OCI-LY3 (cell line): ENCODE data around the gene TMX1.

Source experiments
- EZH2phosphoT487 ChIP-seq: fragments of 200-600 bp; shearing (Covaris generic); IDR thresholded peaks from 2 replicates; pipeline ENCODE4 v1.6.1; 2018; ENCODE audit warnings: antibody characterized with exemption, mixed run types, low read depth
- TF ChIP-seq, protein P1 (sequence below): fragments of 200-600, 300-600 bp; sonication (generic); IDR thresholded peaks from 2 replicates; pipeline ENCODE4 v1.5.1; 2014; ENCODE audit warnings: antibody characterized with exemption, low read length, low read depth

DNA sequence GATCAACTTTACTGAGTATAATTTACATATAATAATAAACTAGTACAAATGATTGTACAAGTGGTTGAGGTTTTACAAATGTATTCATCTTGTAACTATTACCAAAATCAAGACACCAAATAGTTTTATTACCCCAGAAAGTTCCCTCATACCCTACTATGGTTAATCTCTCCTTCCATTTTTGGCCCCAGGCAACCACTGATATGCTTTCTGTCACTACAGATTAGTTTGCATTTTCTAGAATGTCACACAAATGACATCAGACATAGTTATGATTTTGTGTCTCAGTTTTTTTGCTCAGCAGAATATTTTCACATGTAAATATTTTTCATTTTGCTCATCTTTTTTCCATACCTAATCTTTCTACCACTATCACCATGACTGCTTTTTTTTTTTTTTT lies 49.1 kb downstream of the TMX1 start:
- TF ChIP-seq, protein P1, sequence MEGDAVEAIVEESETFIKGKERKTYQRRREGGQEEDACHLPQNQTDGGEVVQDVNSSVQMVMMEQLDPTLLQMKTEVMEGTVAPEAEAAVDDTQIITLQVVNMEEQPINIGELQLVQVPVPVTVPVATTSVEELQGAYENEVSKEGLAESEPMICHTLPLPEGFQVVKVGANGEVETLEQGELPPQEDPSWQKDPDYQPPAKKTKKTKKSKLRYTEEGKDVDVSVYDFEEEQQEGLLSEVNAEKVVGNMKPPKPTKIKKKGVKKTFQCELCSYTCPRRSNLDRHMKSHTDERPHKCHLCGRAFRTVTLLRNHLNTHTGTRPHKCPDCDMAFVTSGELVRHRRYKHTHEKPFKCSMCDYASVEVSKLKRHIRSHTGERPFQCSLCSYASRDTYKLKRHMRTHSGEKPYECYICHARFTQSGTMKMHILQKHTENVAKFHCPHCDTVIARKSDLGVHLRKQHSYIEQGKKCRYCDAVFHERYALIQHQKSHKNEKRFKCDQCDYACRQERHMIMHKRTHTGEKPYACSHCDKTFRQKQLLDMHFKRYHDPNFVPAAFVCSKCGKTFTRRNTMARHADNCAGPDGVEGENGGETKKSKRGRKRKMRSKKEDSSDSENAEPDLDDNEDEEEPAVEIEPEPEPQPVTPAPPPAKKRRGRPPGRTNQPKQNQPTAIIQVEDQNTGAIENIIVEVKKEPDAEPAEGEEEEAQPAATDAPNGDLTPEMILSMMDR, result no peak
- TF ChIP-seq EZH2phosphoT487, result no peak
